ENCODE measurements around the gene MRTFB. TPM values are rescaled to one million over a fixed set of nuclear protein-coding genes. Genes with fewer than 3 reads are reported as not detected.

MRTFB gene
- polyA plus RNA-seq, 1 donor from 2014 or later = 6.6 TPM

- Mint-ChIP-seq H3K27ac (no peak overlapping the region), H3K27me3 (no peaks in the 10 kb centered on the region), H3K9me3 (no peaks in the 10 kb centered on the region), H3K36me3 (peaks cover 2% of the 10 kb centered on the region), H3K4me3 (no peak overlapping the region), H3K4me1 (peaks cover 0 to under 1% (median under 1%) of the 10 kb centered on the region in 3 donors)
Observed at GRCh38 chr16:14187517-14188338, 116.6 kb downstream of the MRTFB start.

GRCh38 chr16:14193316-14193871 lies 122.3 kb downstream of the MRTFB start:
- Mint-ChIP-seq H3K4me3 (peak overlapping the region in 3 of 4 donors; percentile 44 to 83 (median 74)), H3K36me3 (no peaks in the 10 kb centered on the region), H3K27me3 (no peaks in the 10 kb centered on the region), H3K9me3 (no peaks in the 10 kb centered on the region), H3K4me1 (peaks cover 14 to 16% (median 14%) of the 10 kb centered on the region in 3 donors), H3K27ac (peak overlapping the region in 1 of 3 donors; percentile 90)

- Mint-ChIP-seq H3K4me3 (no peak overlapping the region), H3K27ac (no peak overlapping the region), H3K27me3 (no peaks in the 10 kb centered on the region), H3K36me3 (no peaks in the 10 kb centered on the region), H3K4me1 (peaks cover 14 to 16% (median 14%) of the 10 kb centered on the region in 3 donors), H3K9me3 (no peaks in the 10 kb centered on the region)
Observed at GRCh38 chr16:14194721-14195120, 123.6 kb downstream of the MRTFB start.

- Mint-ChIP-seq H3K27me3 (no peaks in the 10 kb centered on the region), H3K36me3 (peaks cover 2% of the 10 kb centered on the region), H3K9me3 (no peaks in the 10 kb centered on the region), H3K4me3 (no peak overlapping the region), H3K4me1 (peaks cover 14 to 16% (median 15%) of the 10 kb centered on the region in 3 donors), H3K27ac (no peak overlapping the region)
Observed at GRCh38 chr16:14196011-14196410, 124.9 kb downstream of the MRTFB start.

GRCh38 chr16:14196539-14196938 lies 125.4 kb downstream of the MRTFB start:
- Mint-ChIP-seq H3K4me3 (no peak overlapping the region), H3K27ac (peak overlapping the region in 1 of 3 donors; percentile 27), H3K27me3 (no peaks in the 10 kb centered on the region), H3K4me1 (peaks cover 14 to 16% (median 15%) of the 10 kb centered on the region in 3 donors), H3K9me3 (no peaks in the 10 kb centered on the region), H3K36me3 (peaks cover 2% of the 10 kb centered on the region)

- H3K4me3 Mint-ChIP-seq = no peak overlapping the region
- peaks cover 14% of the 10 kb centered on the region in 3 donors for H3K4me1 Mint-ChIP-seq
- H3K27ac Mint-ChIP-seq = no peak overlapping the region
- no peaks in the 10 kb centered on the region for H3K9me3 Mint-ChIP-seq
- H3K27me3 Mint-ChIP-seq = no peaks in the 10 kb centered on the region
- H3K36me3 Mint-ChIP-seq = peaks cover 2% of the 10 kb centered on the region
Observed at GRCh38 chr16:14198012-14198411, 126.9 kb downstream of the MRTFB start.

GRCh38 chr16:14198572-14198971 lies 127.5 kb downstream of the MRTFB start:
- H3K9me3 Mint-ChIP-seq = no peaks in the 10 kb centered on the region
- H3K4me1 Mint-ChIP-seq = peaks cover 9 to 10% (median 9%) of the 10 kb centered on the region in 3 donors
- no peak overlapping the region for H3K4me3 Mint-ChIP-seq
- H3K27me3 Mint-ChIP-seq = no peaks in the 10 kb centered on the region
- H3K27ac Mint-ChIP-seq = no peak overlapping the region
- H3K36me3 Mint-ChIP-seq = peaks cover 2% of the 10 kb centered on the region

- Mint-ChIP-seq H3K36me3 (peaks cover 2% of the 10 kb centered on the region), H3K4me3 (no peak overlapping the region), H3K27me3 (no peaks in the 10 kb centered on the region), H3K9me3 (no peaks in the 10 kb centered on the region), H3K27ac (no peak overlapping the region), H3K4me1 (peaks cover 4 to 9% (median 8%) of the 10 kb centered on the region in 3 donors)
Observed at GRCh38 chr16:14199199-14199598, 128.1 kb downstream of the MRTFB start.

GRCh38 chr16:14199624-14200023 lies 128.5 kb downstream of the MRTFB start:
- H3K9me3 Mint-ChIP-seq = no peaks in the 10 kb centered on the region
- no peak overlapping the region for H3K4me3 Mint-ChIP-seq
- peaks cover 2% of the 10 kb centered on the region for H3K36me3 Mint-ChIP-seq
- no peak overlapping the region for H3K27ac Mint-ChIP-seq
- H3K27me3 Mint-ChIP-seq = no peaks in the 10 kb centered on the region
- peaks cover 4 to 9% (median 8%) of the 10 kb centered on the region in 3 donors for H3K4me1 Mint-ChIP-seq

- no peak overlapping the region for H3K27ac Mint-ChIP-seq
- H3K9me3 Mint-ChIP-seq = no peaks in the 10 kb centered on the region
- H3K4me3 Mint-ChIP-seq = no peak overlapping the region
- no peaks in the 10 kb centered on the region for H3K27me3 Mint-ChIP-seq
- H3K4me1 Mint-ChIP-seq = peaks cover 0 to 5% (median 1%) of the 10 kb centered on the region in 3 donors
- peaks cover 2% of the 10 kb centered on the region for H3K36me3 Mint-ChIP-seq
Observed at GRCh38 chr16:14202095-14202494, 131.0 kb downstream of the MRTFB start.

GRCh38 chr16:14202697-14203096 lies 131.6 kb downstream of the MRTFB start:
- Mint-ChIP-seq H3K27ac (no peak overlapping the region), H3K36me3 (peaks cover 2% of the 10 kb centered on the region), H3K4me1 (peaks cover 0 to 1% (median 0%) of the 10 kb centered on the region in 3 donors), H3K27me3 (no peaks in the 10 kb centered on the region), H3K9me3 (no peaks in the 10 kb centered on the region), H3K4me3 (no peak overlapping the region)

- H3K9me3 Mint-ChIP-seq = no peaks in the 10 kb centered on the region
- no peak overlapping the region for H3K4me3 Mint-ChIP-seq
- H3K36me3 Mint-ChIP-seq = peaks cover 2% of the 10 kb centered on the region
- peaks cover 0 to 1% (median 0%) of the 10 kb centered on the region in 3 donors for H3K4me1 Mint-ChIP-seq
- no peaks in the 10 kb centered on the region for H3K27me3 Mint-ChIP-seq
- H3K27ac Mint-ChIP-seq = no peak overlapping the region
Observed at GRCh38 chr16:14203166-14203565, 132.0 kb downstream of the MRTFB start.

- H3K9me3 Mint-ChIP-seq = no peaks in the 10 kb centered on the region
- no peaks in the 10 kb centered on the region for H3K36me3 Mint-ChIP-seq
- H3K27ac Mint-ChIP-seq = peak overlapping the region in 1 of 3 donors; percentile 14
- no peaks in the 10 kb centered on the region for H3K4me1 Mint-ChIP-seq
- H3K4me3 Mint-ChIP-seq = no peak overlapping the region
- no peaks in the 10 kb centered on the region for H3K27me3 Mint-ChIP-seq
Observed at GRCh38 chr16:14205666-14206065, 134.5 kb downstream of the MRTFB start.

- Mint-ChIP-seq H3K9me3 (no peaks in the 10 kb centered on the region), H3K4me1 (no peaks in the 10 kb centered on the region), H3K4me3 (no peak overlapping the region), H3K36me3 (peaks cover 10% of the 10 kb centered on the region), H3K27me3 (no peaks in the 10 kb centered on the region), H3K27ac (no peak overlapping the region)
Observed at GRCh38 chr16:14211856-14212543, 140.9 kb downstream of the MRTFB start.

- Mint-ChIP-seq H3K9me3 (no peaks in the 10 kb centered on the region), H3K4me3 (no peak overlapping the region), H3K27me3 (no peaks in the 10 kb centered on the region), H3K27ac (no peak overlapping the region), H3K36me3 (peaks cover 23% of the 10 kb centered on the region), H3K4me1 (no peaks in the 10 kb centered on the region)
Observed at GRCh38 chr16:14215941-14216340, 144.8 kb downstream of the MRTFB start.

Measured in IgD-negative memory B cell (primary cell).